ENCODE results near the gene CKS1B. TPM values are rescaled to one million over a fixed set of nuclear protein-coding genes. Genes with fewer than 3 reads are reported as not detected.
A peak's percentile ranks its signal among the peaks of the same experiment; 100 is the strongest.

Gene CKS1B
- total RNA-seq, 1 experiment from 2014 or later, result 400 TPM

DNA sequence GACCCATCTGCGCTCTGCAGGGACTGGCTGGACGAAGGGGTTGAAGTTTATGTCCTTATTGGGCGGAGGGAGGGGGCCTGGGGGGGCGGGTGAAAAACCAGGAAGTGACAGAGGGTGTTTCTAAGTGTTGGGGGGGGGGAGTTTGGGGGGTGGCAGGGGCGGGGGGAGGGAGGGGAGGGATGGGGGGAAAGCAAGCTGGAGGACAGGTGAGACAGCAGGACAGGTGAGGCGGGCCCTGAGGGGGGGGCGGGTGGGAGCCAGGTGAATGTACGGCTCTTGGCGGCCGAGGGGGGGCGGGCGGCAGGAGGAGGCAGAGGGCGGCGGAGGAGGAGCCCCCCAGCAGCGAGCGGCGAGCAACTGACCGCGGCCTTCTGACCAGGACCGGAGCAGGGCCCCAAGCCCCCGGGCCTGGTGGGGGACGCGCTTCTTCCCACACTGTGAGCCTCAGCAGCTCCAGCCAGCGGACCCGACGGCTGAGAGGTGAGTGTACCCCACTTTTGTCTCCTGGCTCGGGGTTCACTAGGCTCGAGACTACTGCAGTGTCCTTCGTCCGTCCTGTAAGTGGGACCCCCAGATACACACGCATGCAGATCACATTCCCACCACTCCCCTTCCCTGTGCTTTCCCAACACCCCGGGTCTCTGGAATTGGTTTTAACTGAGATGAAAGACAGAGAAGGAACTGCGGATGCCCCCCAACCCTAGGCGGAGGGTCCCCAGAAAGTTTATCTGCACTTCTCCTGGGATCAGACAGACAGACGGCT is 28.2 kb downstream of the CKS1B start, which contains the start of gene ZBTB7B:
ZBTB7B (plus strand) TSS at position 339 of the 763 bp plus-strand sequence. CDS start 11,859 bp downstream, outside the sequence.
- DNase-seq (ENCODE audit: low read depth), result no peak

DNA sequence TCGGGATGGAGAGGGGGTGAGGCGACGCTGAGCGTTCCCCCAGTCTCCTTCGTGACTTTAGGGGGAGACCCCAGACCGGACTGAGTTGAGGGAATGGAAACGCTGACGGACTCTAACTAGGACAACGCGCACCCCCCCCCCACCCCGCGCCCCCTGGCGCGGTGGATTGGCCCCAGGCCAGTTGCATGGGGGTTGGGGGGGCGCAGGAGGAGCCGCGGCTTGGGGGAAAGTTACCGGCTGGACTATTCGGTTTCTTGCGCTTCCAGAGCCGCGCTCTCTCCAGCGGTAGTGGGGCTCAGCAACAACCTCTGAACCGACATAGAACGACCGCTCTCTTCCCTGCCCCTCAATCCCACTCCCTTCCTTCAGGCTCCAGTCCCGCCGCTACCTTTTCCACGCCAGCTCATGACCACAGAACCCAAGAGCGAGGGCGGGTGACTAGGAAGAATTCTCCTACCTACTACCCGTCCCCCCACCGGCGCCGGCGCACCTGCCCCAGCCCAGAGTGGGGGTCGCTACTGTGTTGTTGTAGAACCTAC is 28.8 kb downstream of the CKS1B start:
- no peak for DNase-seq (ENCODE audit: low read depth)

DNA sequence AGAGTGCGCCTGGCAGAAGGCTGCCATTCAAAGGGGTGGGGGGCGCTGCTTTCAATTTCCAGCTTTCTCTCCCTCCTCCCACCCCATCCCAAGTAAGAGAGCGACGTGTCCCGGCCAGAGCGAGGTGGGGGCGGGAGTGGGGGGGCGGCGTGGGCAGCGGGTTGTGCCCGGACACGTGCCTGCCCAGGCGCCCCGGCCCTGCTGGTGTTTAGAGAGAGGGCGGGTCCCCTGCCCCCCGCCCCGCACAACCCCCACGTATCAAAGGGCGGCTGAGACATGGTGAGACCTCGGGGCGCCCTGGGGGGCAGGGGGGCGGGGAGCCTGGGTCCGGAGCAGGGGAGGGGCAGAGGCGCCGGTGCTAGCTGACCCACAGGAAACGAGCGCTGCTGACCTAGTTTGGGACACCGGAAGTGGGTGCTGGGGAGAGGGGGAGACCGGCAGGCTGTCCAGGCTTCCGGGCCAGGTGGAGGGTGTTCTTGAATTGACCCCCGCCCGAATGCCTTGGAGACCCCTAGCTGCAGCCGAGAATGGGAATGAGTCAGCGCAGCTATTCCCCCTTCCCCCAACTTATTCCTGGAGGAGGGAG is 29.4 kb downstream of the CKS1B start:
- peak; percentile 55 for DNase-seq (ENCODE audit: low read depth)

DNA sequence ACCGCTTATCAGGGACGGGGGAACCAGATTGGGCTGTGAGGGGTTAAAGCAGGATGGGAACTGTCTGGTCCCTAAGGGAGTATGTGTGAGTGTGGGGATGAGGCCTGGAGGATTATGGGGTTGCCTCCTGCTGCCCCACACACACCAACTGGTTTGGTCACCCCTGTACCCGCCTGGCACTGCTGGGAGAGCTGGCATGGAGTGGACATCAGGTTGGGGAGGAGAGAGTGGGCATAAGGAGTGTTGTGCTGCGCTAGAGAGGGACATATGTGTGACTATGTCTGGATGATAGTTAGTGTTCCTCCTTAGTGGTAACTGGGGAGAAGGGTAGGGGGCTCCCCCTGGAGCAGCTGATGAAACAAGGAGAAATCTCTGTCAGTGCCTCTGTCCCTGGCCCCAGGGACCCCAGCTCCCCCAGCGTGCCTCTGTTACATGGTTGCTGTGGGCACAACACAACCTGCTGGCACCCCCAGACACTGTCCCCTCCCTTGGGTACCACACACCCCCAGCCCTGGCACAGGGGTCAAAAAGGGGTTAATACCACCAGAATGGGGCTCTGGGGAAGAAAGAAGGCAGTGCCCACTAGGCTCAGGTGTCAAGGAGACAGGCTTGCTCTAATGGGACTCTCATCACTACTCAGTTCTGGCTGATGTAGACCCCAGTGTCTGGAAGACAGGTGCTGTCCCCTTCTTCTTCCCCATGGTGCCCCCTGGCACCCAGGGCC is 30.0 kb downstream of the CKS1B start:
- no peak for DNase-seq (ENCODE audit: low read depth)

DNA sequence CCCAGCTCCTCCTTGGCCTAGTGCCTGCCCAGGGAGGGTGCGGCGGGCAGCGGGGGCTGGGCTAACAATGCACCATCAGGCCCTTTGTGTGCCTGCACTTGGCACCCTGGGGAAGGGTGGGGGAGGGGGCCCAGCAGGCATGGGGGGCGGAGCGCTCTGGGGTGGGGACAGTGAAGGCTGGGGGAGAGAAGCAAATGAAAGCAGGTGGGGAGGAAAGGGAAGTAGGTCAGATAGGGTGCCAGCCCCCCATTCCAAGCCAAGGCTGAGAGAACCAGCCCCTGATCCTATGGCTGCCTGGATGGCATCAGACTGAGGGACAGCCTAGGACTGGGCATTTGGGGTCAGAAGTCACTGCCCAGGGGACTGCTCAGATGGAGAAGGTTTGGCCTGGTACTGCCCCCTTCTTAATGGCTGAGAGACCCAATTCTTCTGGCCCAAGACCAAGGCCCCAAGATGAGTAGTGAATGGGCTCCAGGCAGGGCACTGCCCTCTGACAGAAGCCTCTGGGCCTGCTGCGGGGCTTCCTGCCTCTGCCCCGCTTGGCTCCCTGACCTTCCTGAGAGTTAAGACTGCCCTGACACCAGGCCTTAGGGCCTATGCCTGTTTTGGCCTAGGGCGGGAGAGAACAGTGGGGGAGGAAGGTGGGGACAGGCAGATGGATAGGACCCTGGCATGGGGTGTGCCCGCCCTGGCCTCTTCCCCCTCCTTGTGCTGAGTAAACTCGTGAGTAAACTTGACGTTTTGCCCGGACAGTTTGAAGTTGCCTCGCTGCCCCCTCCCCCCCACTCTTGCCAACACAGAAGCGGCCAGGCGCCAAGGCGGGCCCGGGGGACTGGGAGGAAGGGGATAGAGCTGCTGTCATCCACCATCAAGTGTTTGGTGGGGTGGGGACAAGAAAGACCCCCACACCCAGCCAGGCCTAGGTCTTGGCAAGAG is 30.9 kb downstream of the CKS1B start:
- DNase-seq (ENCODE audit: low read depth), result no peak

DNA sequence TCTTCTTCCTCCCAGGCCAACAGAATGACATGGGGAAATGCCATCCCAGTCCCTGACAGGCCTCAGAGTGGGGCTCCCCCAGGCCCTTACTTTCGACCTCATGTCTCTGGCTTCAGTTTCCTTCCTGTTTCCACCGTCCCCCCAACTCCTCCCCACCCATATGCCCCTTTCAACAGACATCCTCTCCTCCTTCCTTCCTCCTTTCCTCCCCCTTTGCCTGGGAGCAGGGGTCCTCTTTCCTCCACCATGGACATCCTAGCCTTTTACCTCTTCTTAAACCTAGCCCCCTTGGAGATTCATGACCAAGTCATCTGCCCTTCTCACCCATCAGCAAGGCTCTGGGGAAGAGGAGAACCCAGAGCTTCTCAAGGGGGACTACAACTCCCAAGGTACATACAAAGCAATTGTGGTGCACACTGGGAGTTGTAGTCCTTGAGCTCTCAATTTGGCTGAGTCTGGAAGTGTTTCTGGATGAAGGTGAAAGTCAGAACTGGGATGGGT is 32.2 kb downstream of the CKS1B start:
- no peak for DNase-seq (ENCODE audit: low read depth)

DNA sequence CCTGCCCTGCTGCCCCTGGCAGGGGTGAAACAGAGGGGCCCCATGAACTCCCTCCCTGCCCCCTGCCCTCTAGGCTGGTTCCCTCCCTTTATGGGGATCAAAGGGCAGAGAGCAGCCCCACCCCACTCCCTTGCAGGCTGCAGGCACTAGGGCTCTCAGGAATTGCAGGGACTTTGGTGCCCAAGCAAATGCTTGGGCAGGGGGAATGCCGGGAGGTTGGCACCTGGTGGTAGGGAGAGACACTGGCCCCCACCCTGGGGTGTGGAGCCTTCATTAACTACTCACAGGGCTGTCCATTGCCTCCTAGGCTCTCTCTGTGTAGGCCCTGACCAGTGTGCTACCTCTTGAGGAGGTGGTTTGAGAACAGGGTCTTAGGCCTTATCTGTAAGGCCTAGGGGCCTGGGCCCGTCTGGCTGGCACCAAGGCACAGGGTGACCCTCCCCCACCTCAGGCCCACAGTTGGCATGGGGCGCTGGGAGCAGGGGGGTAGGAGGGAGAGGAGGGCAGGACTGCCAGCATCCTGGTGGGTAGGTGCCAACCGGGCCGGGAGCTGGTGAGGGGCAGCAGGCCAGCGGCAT is 32.9 kb downstream of the CKS1B start:
- DNase-seq (ENCODE audit: low read depth), result no peak

DNA sequence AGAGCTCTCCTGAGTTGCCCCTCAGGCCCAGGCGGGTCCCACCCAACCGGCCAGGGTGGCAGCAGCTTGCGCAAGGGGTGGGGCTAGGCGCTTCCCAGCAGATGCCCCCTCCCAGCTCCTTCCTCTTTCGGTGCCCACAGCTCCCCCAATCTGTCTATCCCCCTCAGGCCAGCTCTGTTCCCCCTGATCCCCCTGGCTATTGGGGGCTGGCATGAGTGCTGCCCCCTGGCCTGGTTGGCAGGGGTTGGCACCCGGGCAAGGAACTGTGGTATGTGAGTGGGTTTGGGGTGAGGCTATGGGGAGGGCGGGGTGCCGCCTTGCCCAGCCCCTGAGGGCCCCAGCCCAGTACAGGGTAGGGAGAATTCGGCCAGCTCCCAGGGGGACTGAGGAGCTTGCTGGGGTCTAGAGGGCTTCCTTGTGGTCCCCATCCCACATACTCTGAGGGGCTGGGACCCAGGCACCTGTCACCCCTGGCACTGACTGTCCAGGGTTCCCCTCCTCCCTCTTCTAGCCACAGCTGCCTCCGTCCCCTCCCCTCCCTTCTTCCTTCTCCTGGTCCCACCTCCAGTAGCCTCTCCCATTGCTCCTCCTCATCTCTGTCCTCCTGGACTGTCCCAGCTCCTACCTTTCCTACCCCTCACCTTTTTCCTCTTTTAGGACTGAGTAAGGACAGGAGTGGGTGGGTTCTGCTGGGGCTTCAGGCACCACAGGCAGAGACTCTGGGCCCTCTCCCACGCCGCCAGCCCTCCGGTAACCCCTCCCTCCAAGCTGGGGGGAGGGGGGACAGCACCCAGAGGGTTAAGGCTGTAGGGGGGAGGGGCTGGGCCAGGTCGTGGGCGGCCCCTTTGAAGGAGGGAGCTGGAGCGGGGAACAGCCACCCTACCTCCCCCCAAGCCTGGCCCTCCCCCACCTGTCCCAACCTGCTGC is 33.8 kb downstream of the CKS1B start:
- no peak for DNase-seq (ENCODE audit: low read depth)

DNA sequence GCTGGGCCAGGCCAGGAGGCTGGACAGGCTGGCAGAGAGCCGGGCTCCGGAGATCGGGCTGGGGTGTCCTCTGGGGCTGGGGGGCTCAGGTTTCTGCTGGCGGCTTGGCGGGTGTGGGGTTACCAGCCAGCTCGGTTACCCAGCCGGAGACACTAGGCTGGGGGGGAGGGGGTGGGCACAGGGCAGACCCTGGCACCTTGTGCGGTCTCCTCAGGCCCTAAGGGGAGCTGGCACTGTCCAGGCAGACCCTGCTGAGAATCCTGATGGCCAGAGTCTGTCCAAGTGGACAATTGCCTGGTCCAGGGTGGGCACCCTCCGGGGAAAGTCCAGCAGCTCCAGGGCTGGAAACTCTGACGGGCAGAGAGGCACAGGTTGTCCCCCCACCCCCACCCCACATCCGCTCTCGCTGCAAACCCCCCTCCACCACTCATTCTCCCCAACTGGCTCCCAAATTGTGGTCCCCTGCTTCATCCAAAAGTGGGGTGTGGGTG is 34.8 kb downstream of the CKS1B start:
- no peak for DNase-seq (ENCODE audit: low read depth)

DNA sequence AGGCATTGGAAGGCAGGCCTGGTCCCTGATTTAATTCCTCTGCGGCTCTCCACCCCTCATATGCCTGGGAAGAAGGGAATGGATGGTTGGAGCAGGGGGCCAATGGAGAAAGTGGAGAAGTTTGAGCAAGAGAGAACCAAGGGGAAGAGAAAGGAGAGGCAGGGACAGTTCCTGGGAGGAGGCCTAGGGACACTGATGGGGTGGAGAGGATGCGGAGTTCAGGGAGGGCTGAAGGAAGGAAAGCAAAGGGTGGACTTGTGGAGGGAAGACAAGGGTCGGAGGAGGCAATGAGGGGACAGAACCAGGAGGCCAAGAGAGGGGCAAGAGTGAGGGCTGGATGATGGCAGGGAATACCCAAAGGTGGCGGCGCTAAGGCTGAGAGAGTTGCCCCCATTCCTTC is 35.3 kb downstream of the CKS1B start:
- DNase-seq (ENCODE audit: low read depth), result no peak

DNA sequence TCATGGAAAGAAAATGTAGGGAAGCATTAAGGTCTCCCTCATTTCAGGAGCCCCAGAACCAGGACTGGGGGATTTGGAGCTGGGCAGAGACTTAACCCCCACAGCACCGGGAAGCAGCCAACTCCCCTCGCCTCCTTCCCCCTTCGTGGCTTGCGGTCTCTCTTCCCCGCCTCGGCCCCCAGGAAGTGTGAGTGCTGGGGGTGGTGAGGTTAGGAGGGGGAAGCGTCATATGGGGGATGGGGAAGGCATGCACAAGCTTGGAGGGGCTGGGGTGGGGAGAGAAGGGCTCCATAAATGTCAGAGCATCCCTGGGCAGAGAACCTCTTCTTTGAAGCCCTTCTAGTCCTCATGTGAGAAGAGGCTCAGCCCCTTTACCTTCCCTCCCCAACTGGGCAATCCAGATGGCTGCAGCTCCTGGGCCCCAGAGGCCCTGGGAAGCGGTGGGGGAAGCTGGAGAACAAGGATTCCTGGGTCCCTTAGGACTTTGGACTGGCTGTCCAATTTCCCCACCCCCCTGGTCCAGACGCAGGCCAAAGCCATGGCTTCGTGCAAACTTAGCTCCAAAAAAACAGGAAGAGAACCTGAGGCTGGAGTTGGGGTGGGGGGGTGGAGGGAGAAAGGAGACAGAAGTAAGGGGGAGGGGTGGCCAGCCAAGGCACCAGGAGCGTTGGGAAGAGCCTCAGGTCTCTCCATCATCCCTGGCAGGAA is 35.9 kb downstream of the CKS1B start:
- DNase-seq (ENCODE audit: low read depth), result no peak

DNA sequence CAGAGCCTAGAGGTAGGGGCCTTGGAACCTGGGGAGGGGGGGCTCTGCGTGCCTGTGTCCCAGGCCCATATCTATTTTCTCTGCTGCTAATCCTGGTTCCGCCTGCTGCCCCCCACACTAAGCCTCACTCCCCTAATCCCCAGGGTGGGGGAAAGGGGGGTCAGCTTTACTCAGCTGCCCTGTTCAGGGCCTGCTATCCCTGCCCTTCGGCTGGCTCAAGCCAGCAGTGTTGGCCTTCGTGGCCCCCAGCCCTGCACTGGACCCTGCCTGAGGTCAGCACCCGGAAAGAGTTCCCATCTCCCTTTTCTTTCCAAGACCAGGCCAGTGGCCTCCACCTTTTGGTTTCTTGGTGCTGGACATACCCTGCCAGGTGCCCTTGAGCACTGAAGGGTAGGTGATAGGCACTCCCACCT is 36.5 kb downstream of the CKS1B start:
- DNase-seq (ENCODE audit: low read depth), result no peak

DNA sequence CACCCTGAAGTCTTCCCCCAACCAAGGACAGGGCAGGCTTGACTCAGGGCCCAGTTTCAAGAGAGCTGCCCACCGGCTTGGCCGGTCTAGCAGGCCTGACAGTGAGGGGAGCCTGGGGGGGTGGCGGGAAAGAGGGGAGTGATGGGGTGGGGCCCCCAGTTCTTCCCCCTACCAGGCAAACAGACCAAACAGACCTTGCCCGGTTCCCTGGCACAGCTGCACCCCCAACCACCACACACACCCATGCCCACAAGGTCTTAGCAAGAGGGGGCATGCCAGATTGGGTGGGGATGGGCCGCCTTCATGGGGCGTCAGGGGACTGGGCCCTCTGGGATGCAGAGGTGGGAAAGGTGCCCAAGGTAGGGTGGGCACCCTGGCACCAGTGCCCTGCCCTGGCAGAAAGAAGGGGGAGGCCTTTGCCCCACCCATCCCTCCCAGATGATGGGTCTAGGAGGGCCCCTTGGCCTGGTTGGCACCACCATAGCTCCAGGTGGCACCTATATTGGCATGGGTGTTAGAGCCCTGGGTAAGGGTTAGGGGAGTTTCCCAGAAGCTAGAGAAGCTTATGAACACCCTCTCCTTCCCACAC is 37.0 kb downstream of the CKS1B start:
- DNase-seq (ENCODE audit: low read depth), result no peak

DNA sequence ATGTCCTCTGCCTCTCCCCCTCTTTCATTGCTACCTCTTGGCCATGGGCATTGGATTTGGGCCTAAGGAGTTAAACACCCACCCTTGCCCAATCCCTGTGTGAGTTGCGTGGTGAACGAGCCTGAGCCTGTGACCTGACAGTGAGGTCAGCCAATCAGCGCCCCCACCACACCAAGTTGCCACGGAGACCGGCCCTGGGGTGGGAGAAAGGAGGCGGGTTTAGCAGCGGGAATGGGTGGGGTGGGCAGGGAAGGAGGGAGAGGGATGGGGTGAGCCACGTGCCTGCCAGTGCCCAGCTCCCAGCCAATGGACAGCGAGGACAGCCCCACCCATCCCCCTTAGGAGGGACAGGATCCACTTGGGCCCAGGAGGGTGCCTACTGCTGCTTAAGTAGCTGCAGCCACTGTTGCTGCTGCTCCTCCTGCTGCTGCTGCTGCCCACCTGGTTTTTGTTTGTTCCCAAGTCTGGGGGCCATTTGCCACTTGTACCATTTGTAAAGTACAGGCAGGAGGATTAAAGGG is 37.6 kb downstream of the CKS1B start:
- peak; percentile 58 for DNase-seq (ENCODE audit: low read depth)

DNA sequence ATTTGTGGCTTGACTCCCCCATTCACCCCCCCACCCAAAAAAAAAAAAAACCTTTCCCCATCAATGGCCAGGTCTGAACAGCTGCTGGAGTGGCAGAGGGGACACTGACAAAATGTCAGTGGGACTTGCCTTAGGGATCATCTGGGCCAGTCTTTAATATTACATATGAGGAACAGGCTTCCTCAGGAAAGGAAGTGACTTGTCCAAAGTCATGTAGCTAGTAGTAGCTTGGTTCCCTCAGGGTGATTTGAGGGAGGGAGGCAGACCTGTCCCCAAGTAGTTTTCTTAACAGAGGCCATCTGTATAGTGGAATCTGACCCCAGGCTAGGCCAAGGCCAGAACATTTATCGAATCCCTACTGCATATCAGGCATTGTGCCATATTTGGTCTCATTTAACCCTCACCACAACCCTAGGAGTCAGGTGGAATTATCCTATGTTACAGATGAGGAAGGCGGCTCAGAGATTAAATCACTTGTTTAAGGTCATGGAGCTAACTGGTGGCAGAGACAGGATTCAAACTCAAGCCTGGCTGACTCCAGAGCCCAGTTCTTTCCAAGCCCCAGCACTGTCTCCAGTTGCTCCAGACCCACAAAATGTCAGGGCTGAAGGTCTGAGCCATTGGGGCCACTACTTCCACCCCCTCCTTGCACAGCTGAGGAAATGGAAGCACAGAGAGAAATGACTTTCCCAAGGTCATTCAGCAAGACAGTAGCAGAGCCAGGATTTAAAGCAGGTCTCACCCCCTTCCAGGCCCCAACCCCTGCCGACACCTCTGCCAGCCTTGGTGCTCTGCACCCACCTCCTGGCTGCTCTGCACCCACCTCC is 38.5 kb downstream of the CKS1B start:
- no peak for DNase-seq (ENCODE audit: low read depth)

DNA sequence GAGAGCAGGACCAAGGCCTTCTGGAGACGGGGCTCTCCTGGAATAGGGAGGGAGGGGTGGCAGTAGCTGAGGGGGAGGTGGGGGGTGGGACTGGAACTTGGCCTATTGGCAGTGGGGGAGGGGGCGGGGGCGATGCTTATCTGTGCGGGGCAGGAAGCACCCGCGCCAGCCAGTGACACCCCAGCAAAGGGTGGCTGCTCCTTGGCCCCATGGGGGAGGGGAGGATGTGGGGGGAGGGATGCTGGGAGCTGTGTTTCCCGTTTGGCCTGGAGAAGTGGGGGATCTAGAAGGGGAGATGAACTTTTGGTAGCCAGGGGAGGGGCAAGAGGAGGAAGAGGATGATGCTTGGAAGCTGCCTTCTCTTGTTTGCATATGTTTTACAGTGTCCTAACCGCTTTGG is 39.2 kb downstream of the CKS1B start:
- no peak for DNase-seq (ENCODE audit: low read depth)
